K562 (cell line): ENCODE measurements around the gene R3HDM2. TPM values are rescaled to one million over a fixed set of nuclear protein-coding genes. Genes with fewer than 3 reads are reported as not detected.
A peak's percentile ranks its signal among the peaks of the same experiment; 100 is the strongest.

ENCODE experiments used
- ATF1 ChIP-seq, 2 experiments: fragments of 450-650 bp in 1 of 2; IDR thresholded peaks; 2 replicates each; pipeline ENCODE4 v1.6.1; 2016; ENCODE audit warnings: missing compliant biosample characterization in 1 of 2, missing genetic modification characterization in 1 of 2
- BRD4 ChIP-seq: fragments of 200-600 bp; sonication (generic); IDR thresholded peaks from 2 replicates; pipeline ENCODE4 v1.6.1; 2017; ENCODE audit warnings: inconsistent platforms
- ELK1 ChIP-seq: sonication (generic); formaldehyde crosslinking; IDR thresholded peaks from 2 replicates; pipeline ENCODE4 v1.8.1; 2022; ENCODE audit warnings: missing genetic modification reagents
- GABPB1 ChIP-seq: sonication (generic); formaldehyde crosslinking; IDR thresholded peaks from 2 replicates; pipeline ENCODE4 v1.8.0; 2022; ENCODE audit warnings: mild to moderate bottlenecking, missing genetic modification reagents
- HES1 ChIP-seq: fragments of 450-650 bp; IDR thresholded peaks from 2 replicates; pipeline ENCODE4 v1.6.1; 2016; ENCODE audit warnings: low read depth, mild to moderate bottlenecking, moderate library complexity
- HLTF ChIP-seq: fragments of 450-650 bp; IDR thresholded peaks from 2 replicates; pipeline ENCODE4 v1.6.1; 2016
- KAT2B ChIP-seq: IDR thresholded peaks from one replicate; pipeline ENCODE4 v1.6.1; 2012; ENCODE audit warnings: low read depth, mild to moderate bottlenecking, control low read depth, inconsistent platforms, low read length, moderate library complexity
- KAT7 ChIP-seq: sonication (generic); formaldehyde crosslinking; IDR thresholded peaks from 2 replicates; pipeline ENCODE4 v1.8.0; 2022; ENCODE audit warnings: missing genetic modification reagents, mild to moderate bottlenecking, borderline replicate concordance
- MAZ ChIP-seq, 2 experiments: fragments of 450-650 bp in 1 of 2; sonication (generic) in 1 of 2; formaldehyde crosslinking; IDR thresholded peaks in 1 of 2; conservative IDR thresholded peaks in 1 of 2; 2 replicates each; pipeline versions ENCODE4 v1.4.0 to v1.5.0; 2020; ENCODE audit warnings: mild to moderate bottlenecking in 1 of 2, missing genetic modification reagents in 1 of 2
- NKRF ChIP-seq: fragments of 450-650 bp; IDR thresholded peaks from 2 replicates; pipeline ENCODE4 v1.6.1; 2016; ENCODE audit warnings: borderline replicate concordance
- PCBP1 ChIP-seq: fragments of 200-400 bp; formaldehyde crosslinking; IDR thresholded peaks from 2 replicates; pipeline ENCODE4 v1.6.1; 2018; ENCODE audit warnings: mild to moderate bottlenecking, low read depth, low read length; ENCODE audit not compliant: poor library complexity, severe bottlenecking
- RBM15 ChIP-seq: fragments of 200-400 bp; formaldehyde crosslinking; IDR thresholded peaks from 2 replicates; pipeline ENCODE4 v1.6.1; 2018; ENCODE audit warnings: mild to moderate bottlenecking, low read length, moderate library complexity; ENCODE audit not compliant: insufficient read depth
- RHOXF2B ChIP-seq: fragments of 250-450 bp; sonication (Bioruptor Pico); conservative IDR thresholded peaks from 2 replicates; pipeline ENCODE4 v1.5.1; 2021
- STAT6 ChIP-seq: sonication (generic); formaldehyde crosslinking; IDR thresholded peaks from 2 replicates; pipeline ENCODE4 v1.8.1; 2023; ENCODE audit warnings: mild to moderate bottlenecking, missing genetic modification reagents
- USF2 ChIP-seq: sonication (generic); formaldehyde crosslinking; IDR thresholded peaks from 2 replicates; pipeline ENCODE4 v1.5.0; 2020; ENCODE audit warnings: missing genetic modification reagents
- ZMIZ1 ChIP-seq, 2 experiments: fragments of 150-350 bp in 1 of 2; IDR thresholded peaks; 2 replicates each; pipeline ENCODE4 v1.6.1; 2012 to 2016; ENCODE audit warnings: low read depth in 2 of 2, low read length in 2 of 2, mild to moderate bottlenecking in 1 of 2, moderate library complexity in 1 of 2
- polyA plus RNA-seq, 8 experiments: library from polyadenylated mRNA; depleted of rRNA in 4 of 8; stranded (reverse) in 5 of 8; unstranded in 3 of 8; fragments of >200 nt; fragmentation: Nextera tagmentation in 2 of 8; fragmentation: Illumina TruSeq in 1 of 8; extraction: Ambion mirVana in 2 of 8; extraction: Trizol in 1 of 8; gene quantifications; 2 replicates each; pipeline versions ENCODE4 v1.2.1 to v1.2.3, GENCODE V29; 2011 to 2014; ENCODE audit warnings: inconsistent platforms in 1 of 8, missing spikeins in 1 of 8
- total RNA-seq, 7 experiments: library from RNA; depleted of rRNA in 6 of 7; stranded (reverse); fragments of >200 nt in 6 of 7; fragmentation: Illumina TruSeq in 2 of 7; extraction: Trizol in 2 of 7; gene quantifications; 2 replicates each; pipeline versions ENCODE4 v1.2.1 to v1.2.3, GENCODE V29; 2011 to 2021; ENCODE audit warnings: low replicate concordance in 1 of 7

The R3HDM2 gene
- total and polyA plus RNA-seq, 9 of the 15 experiments (the other 6 are each of a cell fraction or from before 2014, with no cell fraction given) = 3.3 to 18.8 (median 9.0) TPM

GRCh38 chr12:57238854-57239554, 191.8 kb downstream of the R3HDM2 start (continued):
- TF ChIP-seq NKRF (no peak), HES1 (no peak), USF2 (CRISPR knock-in tag) (no peak), RHOXF2B (CRISPR knock-in tag) (no peak), KAT2B (no peak), HLTF (no peak), PCBP1 (peak; percentile 46), RBM15 (no peak), MAZ (CRISPR knock-in tag; conservative IDR thresholded peaks at IDR 0.05 in 1 of 2, IDR thresholded peaks at IDR 0.05 in 1 of 2) (peak; percentile 80 to 90), BRD4 (no peak), ELK1 (CRISPR knock-in tag) (no peak), GABPB1 (CRISPR knock-in tag) (peak; percentile 81), ATF1 (CRISPR knock-in tag; IDR thresholded peaks at IDR 0.05) (no peak), ATF1 (tag; IDR thresholded peaks at IDR 0.05) (peak; percentile 52; the same call in 1 of the 2 replicates), KAT7 (peak; percentile 62; the same call in 1 of the 2 replicates), ZMIZ1 (IDR thresholded peaks at IDR 0.05; ENCODE audit: low read depth in 2 of 2, low read length in 2 of 2) (no peak), STAT6 (CRISPR knock-in tag) (no peak)
